PFSK-1 (cell line): ENCODE results near the gene MYO5B.

ENCODE experiments used
- POLR2AphosphoS5 ChIP-seq: IDR thresholded peaks from 2 replicates; pipeline ENCODE4 v1.6.1; 2012; ENCODE audit warnings: low read depth, mild to moderate bottlenecking, control low read depth, low read length, moderate library complexity
- REST ChIP-seq, 2 experiments: IDR thresholded peaks; 2 replicates each; pipeline versions ENCODE4 v1.6.1 to v1.8.0; 2011 to 2012; ENCODE audit warnings: low read depth in 2 of 2, low read length in 2 of 2, control low read depth in 1 of 2, inconsistent platforms in 1 of 2, mild to moderate bottlenecking in 1 of 2, moderate library complexity in 1 of 2; ENCODE audit not compliant: insufficient read depth in 1 of 2
- TAF1 ChIP-seq: IDR thresholded peaks from 2 replicates; pipeline ENCODE4 v1.6.1; 2012; ENCODE audit warnings: low read length, control low read depth, borderline replicate concordance; ENCODE audit not compliant: insufficient read depth

- TF ChIP-seq TAF1 (no peak), POLR2AphosphoS5 (no peak), REST (IDR thresholded peaks at IDR 0.05; ENCODE audit: insufficient read depth in 1 of 2, low read depth in 2 of 2, low read length in 2 of 2) (no peak)
Observed at GRCh38 chr18:49884959-49885358, 310.0 kb downstream of the MYO5B start.
